Effector CD8-positive, alpha-beta T cell (primary cell): ENCODE results near the gene MSANTD7.
"Not testable (repeated sequence)": the region's sequence is repeated elsewhere in the genome, so short reads cannot be mapped to it uniquely, and the experiment has no call there.

Experiments
- DNase-seq: peaks from one replicate; lab custom pipeline; 2025; lab: John Stamatoyannopoulos, UW

The MSANTD7 gene

GRCh38 chr10:14837003-14837756 lies 926 bp upstream of the MSANTD7 start:
- DNase-seq = no peak

DNA sequence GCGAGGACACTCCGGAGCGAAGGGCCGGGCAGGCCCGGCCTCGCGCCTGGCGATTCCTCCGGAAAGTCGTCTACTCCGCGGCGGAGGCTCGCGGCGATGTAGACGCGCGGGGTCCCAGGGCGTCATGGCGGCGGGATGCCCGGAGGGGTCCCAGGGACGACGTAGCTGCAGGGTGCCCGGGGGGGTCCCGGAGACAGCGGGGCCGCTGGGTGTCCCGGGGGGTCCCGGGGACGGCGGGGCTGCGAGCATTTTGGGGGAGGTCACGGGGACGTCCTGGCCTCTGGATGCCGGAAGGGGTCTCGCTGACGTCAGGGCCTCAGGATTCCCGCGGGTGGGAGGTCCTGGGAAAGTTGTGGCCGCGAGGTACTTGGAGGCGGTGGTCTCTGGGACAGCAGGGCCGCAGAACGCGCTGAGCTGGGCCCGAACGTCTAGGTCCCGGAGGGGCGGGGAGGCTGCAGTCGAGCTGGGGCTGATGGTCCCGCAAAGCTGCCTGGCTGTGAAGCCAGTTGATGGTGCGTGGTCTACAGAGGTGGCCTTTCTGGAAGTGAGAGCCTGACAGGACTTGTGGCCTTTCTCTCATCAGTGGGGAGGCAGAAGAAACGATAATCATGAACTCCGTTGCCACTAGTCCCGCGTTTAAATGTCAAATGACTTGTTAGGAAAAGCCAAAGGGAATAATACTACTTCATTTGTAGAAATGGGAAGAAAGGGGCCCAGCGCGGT lies 637 bp downstream of the MSANTD7 start:
- DNase-seq = peak; percentile 16

DNA sequence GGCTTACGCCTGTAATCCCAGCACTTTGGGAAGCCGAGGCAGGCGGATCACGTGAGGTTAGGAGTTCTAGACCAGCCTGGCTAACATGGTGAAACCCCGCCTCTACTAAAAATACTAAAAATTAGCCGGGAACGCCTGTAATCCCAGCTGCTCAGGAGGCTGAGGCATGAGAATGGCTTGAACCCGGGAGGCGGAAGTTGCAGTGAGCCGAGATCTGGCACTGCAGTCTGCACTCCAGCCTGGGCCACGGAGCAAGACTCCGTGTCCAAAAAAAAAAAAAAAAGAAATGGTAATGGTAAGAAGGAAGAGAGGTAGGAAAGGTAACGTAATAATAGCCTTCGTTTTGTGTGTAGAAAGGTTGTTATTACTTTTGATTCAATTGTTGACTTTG lies 1.2 kb downstream of the MSANTD7 start:
- DNase-seq = no peak

- DNase-seq = no peak
Observed at GRCh38 chr10:14840178-14840577, 2.1 kb downstream of the MSANTD7 start.

- no peak for DNase-seq
Observed at GRCh38 chr10:14843327-14843988, 5.4 kb downstream of the MSANTD7 start.

- no peak for DNase-seq
Observed at GRCh38 chr10:14844948-14845347, 6.8 kb downstream of the MSANTD7 start.

- DNase-seq = no peak
Observed at GRCh38 chr10:14852236-14852635, 14.1 kb downstream of the MSANTD7 start.

- DNase-seq = no peak
Observed at GRCh38 chr10:14855453-14855852, 17.3 kb downstream of the MSANTD7 start.

DNA sequence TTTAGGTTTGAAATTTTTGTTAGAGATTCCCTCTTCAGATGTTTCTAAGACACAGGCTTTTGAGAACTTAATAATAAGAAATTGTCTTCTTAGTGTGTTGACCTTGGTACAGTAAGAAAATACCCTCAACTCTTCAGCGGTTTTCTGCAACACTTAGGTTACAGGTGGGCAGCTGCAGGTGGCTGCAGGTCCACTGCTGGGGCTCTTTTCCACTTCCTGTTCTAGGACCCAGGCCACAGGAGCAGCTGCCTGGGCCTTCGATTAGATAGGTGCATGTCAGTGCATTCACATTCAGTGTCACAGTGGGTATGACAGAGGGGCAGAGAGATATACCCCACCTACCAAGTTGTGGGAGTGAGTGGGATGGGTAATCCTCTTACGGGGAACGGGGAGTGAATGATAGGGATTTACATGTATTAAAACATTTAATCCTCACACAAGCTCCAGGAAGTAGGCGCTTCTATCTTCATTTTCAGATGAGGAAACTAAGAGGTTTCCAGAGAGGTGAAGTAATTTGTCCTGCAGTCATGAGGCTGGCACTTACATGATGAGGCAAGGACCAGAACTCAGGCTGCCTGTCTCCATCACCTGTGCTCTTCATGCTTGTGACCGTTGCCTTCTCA lies 20.3 kb downstream of the MSANTD7 start:
- no peak for DNase-seq

- DNase-seq = no peak
Observed at GRCh38 chr10:14859043-14859442, 20.9 kb downstream of the MSANTD7 start.

DNA sequence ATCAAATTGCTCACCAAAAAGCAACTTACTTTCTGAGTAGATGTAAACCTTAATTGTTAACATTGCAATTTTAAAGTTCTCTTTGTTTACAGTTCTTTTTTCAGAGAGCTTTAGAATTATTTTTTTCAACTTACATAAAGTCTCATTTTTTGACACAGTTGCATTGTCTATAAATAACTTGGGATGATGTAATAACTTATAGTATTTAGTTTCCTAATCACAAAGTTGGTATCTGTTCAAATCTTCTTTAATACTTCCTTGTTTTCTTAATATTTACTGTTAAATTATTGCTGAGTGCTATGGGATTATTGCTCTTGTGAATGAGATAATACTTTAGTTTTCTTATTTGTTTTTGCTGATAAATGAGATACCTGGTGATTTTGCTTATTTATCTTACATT lies 21.7 kb downstream of the MSANTD7 start:
- DNase-seq = no peak

DNA sequence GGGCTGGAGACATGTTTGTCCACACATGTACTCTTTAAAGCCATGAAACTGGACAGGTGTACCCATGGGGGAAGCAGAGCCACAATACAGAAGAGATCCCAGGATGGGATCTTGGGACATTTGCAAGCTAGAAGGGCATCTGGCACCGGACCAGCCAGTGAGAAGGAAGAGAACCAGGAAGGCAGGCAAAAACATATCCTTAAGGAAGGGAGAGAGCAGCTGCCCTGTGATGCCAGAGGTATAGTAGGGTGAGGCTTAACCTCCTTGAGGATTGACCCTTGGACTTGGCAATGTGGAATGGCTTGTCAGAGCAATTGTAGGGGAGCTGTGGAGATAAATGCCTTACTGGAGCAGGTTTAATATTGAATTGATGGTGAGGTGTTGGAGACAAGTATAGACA lies 22.7 kb downstream of the MSANTD7 start:
- DNase-seq = no peak

GRCh38 chr10:14864466-14864865 lies 26.4 kb downstream of the MSANTD7 start:
- not testable (repeated sequence) for DNase-seq

DNA sequence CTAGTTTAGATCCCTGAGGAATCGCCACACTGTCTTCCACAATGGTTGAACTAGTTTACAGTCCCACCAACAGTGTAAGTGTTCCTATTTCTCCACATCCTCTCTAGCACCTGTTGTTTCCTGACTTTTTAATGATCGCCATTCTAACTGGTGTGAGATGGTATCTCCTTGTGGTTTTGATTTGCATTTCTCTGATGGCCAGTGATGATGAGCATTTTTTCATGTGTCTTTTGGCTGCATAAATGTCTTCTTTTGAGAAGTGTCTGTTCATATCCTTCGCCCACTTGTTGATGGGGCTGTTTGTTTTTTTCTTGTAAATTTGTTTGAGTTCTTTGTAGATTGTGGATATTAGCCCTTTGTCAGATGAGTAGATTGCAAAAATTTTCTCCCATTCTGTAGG lies 26.8 kb downstream of the MSANTD7 start:
- DNase-seq = not testable (repeated sequence)

- no peak for DNase-seq
Observed at GRCh38 chr10:14873090-14873760, 35.1 kb downstream of the MSANTD7 start.

DNA sequence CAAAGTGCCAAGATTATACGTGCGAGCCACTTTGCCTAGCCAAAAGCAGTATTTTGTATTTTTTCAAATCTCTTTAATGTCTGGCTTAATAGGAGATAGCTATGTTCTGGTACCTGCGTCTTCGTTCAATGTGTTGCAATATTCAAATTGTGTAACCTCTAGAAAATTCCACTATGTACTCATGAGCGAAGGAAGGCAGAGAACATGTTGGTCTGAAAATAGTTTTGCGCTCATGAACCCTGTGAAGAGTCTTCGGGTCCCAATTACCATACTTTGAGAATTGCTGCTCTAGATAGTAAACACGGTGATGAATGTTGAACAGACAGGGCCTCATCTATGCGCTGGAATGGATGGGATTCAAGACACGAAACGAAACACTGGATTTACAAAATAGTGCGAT lies 37.8 kb downstream of the MSANTD7 start:
- DNase-seq = no peak

DNA sequence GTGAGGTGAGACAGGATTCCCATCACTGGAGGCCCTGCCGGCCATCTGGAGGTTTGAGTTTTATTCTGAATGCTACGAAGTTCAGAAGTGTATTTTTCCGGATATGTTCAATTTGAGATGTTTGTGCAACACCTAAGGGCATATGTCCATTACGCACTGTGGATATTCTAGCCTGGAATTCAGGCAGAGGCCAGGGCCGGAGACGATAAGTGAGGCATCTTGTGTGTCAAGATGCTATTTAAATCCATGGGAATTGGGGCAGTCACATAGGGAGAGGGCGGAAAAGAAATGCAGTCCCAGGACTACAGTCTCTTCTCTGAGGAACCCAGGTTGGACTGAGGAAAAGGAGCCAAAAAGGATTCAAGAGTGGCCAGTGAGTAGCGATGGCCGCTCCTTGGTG lies 38.7 kb downstream of the MSANTD7 start:
- DNase-seq = no peak

DNA sequence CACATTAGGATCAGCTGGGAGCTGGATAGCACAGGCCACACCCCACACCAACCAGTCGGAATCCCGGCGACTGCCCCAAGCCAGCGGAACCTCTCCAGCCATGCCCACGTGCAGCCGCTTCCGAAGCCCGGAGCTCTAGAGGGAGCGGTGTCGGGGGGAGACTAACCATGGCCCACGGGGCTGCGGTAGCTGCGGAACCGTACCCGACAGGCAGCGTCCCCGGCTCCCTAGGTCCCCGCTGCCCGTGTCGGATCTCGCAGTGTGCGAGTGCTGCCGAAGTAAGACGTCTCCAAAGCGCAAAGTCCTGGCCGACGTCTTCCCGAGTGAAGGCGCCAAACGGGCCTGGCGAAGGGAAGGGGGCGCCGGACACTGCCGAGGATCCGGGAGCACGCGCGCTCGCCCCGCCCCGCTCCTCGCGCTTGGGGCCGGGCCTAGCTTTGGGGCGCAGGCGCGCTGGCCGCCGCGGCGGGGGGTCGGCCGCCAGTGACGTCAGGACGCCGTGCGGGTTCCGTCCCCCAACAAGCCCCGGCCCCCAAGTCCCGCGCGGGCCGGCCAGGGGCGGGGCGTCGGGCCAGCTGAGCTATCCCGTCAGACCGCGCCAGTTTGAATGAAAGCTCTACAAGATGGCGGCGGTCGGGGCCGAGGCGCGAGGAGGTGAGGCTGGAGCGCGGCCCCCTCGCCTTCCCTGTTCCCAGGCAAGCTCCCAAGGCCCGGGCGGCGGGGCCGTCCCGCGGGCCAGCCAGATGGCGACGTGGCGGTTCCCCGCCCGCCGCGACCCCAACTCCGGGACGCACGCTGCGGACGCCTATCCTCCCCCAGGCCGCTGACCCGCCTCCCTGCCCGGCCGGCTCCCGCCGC lies 40.4 kb downstream of the MSANTD7 start, which contains the start of gene SUV39H2:
SUV39H2 (plus strand) TSS at position 601 of the 858 bp plus-strand sequence; CDS start at position 624, 23 bp downstream.
- DNase-seq = peak; percentile 85

DNA sequence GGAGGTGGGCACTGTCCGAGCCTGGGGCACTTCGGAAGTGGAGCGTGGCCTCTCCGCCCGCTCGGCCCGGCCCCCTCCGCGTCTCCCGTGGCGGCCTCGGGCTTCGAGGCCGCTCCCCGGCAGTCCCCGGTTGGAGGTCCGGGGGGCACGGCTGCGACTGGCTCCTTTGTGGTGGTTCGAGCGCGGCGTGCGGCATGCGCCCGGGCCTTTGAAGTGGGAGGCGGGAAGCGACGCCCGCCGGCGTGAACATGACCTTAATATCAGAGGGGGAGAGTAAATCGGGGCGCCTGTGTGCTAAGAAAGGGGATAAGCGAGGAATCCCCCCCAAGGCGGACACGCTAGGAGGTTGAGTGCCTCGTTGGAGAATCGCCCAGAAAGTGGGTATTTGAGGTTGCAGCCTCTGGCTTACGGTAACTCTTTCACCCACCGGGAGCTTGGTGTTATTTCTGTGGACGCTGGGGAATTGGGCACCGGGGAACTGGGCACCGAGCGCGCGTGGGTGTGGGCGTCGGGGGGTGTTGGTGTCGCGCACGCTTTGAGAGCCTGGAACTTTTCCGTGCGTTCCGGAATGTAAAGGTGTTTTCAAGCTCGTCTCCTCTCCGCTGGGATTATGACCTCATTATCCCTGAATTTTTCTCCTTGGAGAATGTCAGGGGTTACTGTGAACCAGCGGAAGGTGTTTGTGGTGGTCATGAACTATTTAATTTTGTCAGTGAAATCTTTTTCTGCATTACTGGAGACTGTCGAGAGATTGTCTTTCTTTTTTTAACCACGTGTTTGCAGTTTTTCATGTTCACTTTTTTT lies 41.2 kb downstream of the MSANTD7 start:
- DNase-seq = peak; percentile 4

DNA sequence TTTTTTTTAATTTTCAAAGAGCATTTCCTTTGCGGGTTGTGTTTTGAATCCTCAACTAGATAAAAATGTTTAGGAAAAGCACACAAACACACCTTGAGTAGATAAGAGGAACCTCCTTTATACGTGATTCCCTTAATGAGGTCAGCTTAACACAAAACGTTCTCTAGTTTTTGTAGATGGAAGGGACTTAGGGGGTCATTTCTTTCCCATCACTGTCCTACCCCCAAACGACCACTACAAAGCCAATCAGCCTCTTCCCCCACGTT lies 41.8 kb downstream of the MSANTD7 start:
- no peak for DNase-seq
